ENCODE results near the gene NXN. TPM values are rescaled to one million over a fixed set of nuclear protein-coding genes. Genes with fewer than 3 reads are reported as not detected.
"Not testable (repeated sequence)": the region's sequence is repeated elsewhere in the genome, so short reads cannot be mapped to it uniquely, and the experiment has no call there.

The NXN gene
- polyA plus RNA-seq, 1 donor: 51.3 TPM

- no peak for DNase-seq (ENCODE audit: low read depth)
These were observed 91.9 kb downstream of the NXN start for GRCh38 chr17:887551-888209.

GRCh38 chr17:885971-886571 lies 93.5 kb downstream of the NXN start:
- DNase-seq (ENCODE audit: low read depth): no peak

GRCh38 chr17:883586-883962 lies 96.0 kb downstream of the NXN start:
- DNase-seq (ENCODE audit: low read depth): no peak

- DNase-seq (ENCODE audit: low read depth): no peak
These were observed 96.6 kb downstream of the NXN start for GRCh38 chr17:882827-883585.

GRCh38 chr17:881778-882177 lies 97.8 kb downstream of the NXN start:
- DNase-seq (ENCODE audit: low read depth): no peak

GRCh38 chr17:880443-881269 lies 98.9 kb downstream of the NXN start:
- DNase-seq (ENCODE audit: low read depth): no peak

GRCh38 chr17:879546-880442 lies 99.8 kb downstream of the NXN start:
- no peak for DNase-seq (ENCODE audit: low read depth)

GRCh38 chr17:877630-878029 lies 101.9 kb downstream of the NXN start:
- DNase-seq (ENCODE audit: low read depth): no peak

GRCh38 chr17:876272-876671 lies 103.3 kb downstream of the NXN start:
- DNase-seq (ENCODE audit: low read depth): no peak

- not testable (repeated sequence) for DNase-seq (ENCODE audit: low read depth)
These were observed 105.0 kb downstream of the NXN start for GRCh38 chr17:874590-874989.

- no peak for DNase-seq (ENCODE audit: low read depth)
These were observed 106.7 kb downstream of the NXN start for GRCh38 chr17:872855-873254.

GRCh38 chr17:871751-872519 lies 107.6 kb downstream of the NXN start:
- no peak for DNase-seq (ENCODE audit: low read depth)

- DNase-seq (ENCODE audit: low read depth): no peak
These were observed 109.7 kb downstream of the NXN start for GRCh38 chr17:869567-870525.

GRCh38 chr17:869086-869485 lies 110.5 kb downstream of the NXN start:
- DNase-seq (ENCODE audit: low read depth): no peak

- no peak for DNase-seq (ENCODE audit: low read depth)
These were observed 111.6 kb downstream of the NXN start for GRCh38 chr17:867896-868489.

- not testable (repeated sequence) for DNase-seq (ENCODE audit: low read depth)
These were observed 112.3 kb downstream of the NXN start for GRCh38 chr17:867238-867637.

- no peak for DNase-seq (ENCODE audit: low read depth)
These were observed 112.9 kb downstream of the NXN start for GRCh38 chr17:866568-867103.

GRCh38 chr17:864315-864714 lies 115.3 kb downstream of the NXN start:
- no peak for DNase-seq (ENCODE audit: low read depth)

All from forelimb muscle (tissue), 1 donor.